ENCODE measurements around the gene RIN3. TPM values are rescaled to one million over a fixed set of nuclear protein-coding genes. Genes with fewer than 3 reads are reported as not detected.
A peak's percentile ranks its signal among the peaks of the same experiment; 100 is the strongest.

RIN3 gene
- total and polyA plus RNA-seq, 7 donors: 6.0 to 31.8 (median 15.3) TPM

- intact Hi-C loops (cut with DNase I): no loop called here
- 87 to 93% methylated on average over 6 of the region's 6 CpGs for WGBS, 2 donors
- TF ChIP-seq POLR2AphosphoS5 (IDR thresholded peaks at IDR 0.05): no peak
- TF ChIP-seq CTCF (IDR thresholded peaks at IDR 0.05): no peak
- no peak for TF ChIP-seq POLR2A (IDR thresholded peaks at IDR 0.05)
- TF ChIP-seq EP300 (IDR thresholded peaks at IDR 0.05): no peak
- Histone ChIP-seq H3K4me3 (no peak overlapping the region), H3K27ac (peak overlapping the region in 3 of 4 donors; percentile 77 to 88 (median 85)), H3K9me3 (no peaks in the 10 kb centered on the region), H3K4me1 (peaks cover 0 to 49% (median 36%) of the 10 kb centered on the region in 4 donors), H3K27me3 (no peaks in the 10 kb centered on the region), H3K36me3 (peaks cover 0 to 24% (median 5%) of the 10 kb centered on the region in 4 donors)
- DNase-seq: peak; percentile 58
Measured at GRCh38 chr14:92584816-92585215, 71.2 kb downstream of the RIN3 start.

- Histone ChIP-seq H3K27ac (peak overlapping the region; percentile 50 to 88 (median 81)), H3K4me3 (no peak overlapping the region), H3K4me1 (peaks cover 0 to 62% (median 45%) of the 10 kb centered on the region in 4 donors), H3K36me3 (peaks cover 0 to 11% (median 4%) of the 10 kb centered on the region in 4 donors), H3K27me3 (no peaks in the 10 kb centered on the region), H3K9me3 (no peaks in the 10 kb centered on the region)
- intact Hi-C loops (cut with DNase I): no loop called here
- WGBS, 2 donors: 34 to 62% methylated on average over 9 of the region's 9 CpGs
- TF ChIP-seq EP300 (IDR thresholded peaks at IDR 0.05) (peak in 1 of 4 donors; percentile 69), CTCF (IDR thresholded peaks at IDR 0.05) (no peak), POLR2A (IDR thresholded peaks at IDR 0.05) (no peak), POLR2AphosphoS5 (IDR thresholded peaks at IDR 0.05) (peak in 3 of 4 donors; percentile 37 to 66 (median 49))
- DNase-seq: peak; percentile 71
Measured at GRCh38 chr14:92585981-92586937, 72.7 kb downstream of the RIN3 start.

- peak overlapping the region; percentile 50 to 88 (median 81) for H3K27ac ChIP-seq
- 67 to 89% methylated on average over 7 of the region's 7 CpGs for WGBS, 2 donors
- intact Hi-C loops (cut with DNase I): no loop called here
- H3K9me3 ChIP-seq: no peaks in the 10 kb centered on the region
- TF ChIP-seq EP300 (IDR thresholded peaks at IDR 0.05): no peak
- TF ChIP-seq POLR2AphosphoS5 (IDR thresholded peaks at IDR 0.05): no peak
- TF ChIP-seq POLR2A (IDR thresholded peaks at IDR 0.05): no peak
- no peak for TF ChIP-seq CTCF (IDR thresholded peaks at IDR 0.05)
- no peak overlapping the region for H3K4me3 ChIP-seq
- H3K27me3 ChIP-seq: no peaks in the 10 kb centered on the region
- H3K4me1 ChIP-seq: peaks cover 0 to 62% (median 45%) of the 10 kb centered on the region in 4 donors
- H3K36me3 ChIP-seq: peaks cover 0 to 11% (median 4%) of the 10 kb centered on the region in 4 donors
- DNase-seq: peak; percentile 39
Measured at GRCh38 chr14:92586963-92587699, 73.5 kb downstream of the RIN3 start.

- Histone ChIP-seq H3K4me1 (peaks cover 0 to 62% (median 45%) of the 10 kb centered on the region in 4 donors), H3K27ac (peak overlapping the region; percentile 50 to 88 (median 81)), H3K36me3 (peaks cover 0 to 5% (median 3%) of the 10 kb centered on the region in 4 donors), H3K4me3 (no peak overlapping the region), H3K27me3 (no peaks in the 10 kb centered on the region), H3K9me3 (no peaks in the 10 kb centered on the region)
- intact Hi-C loops (cut with DNase I): no loop called here
- 85 to 95% methylated on average over 2 of the region's 2 CpGs for WGBS, 2 donors
- no peak for TF ChIP-seq CTCF (IDR thresholded peaks at IDR 0.05)
- no peak for TF ChIP-seq EP300 (IDR thresholded peaks at IDR 0.05)
- no peak for TF ChIP-seq POLR2AphosphoS5 (IDR thresholded peaks at IDR 0.05)
- TF ChIP-seq POLR2A (IDR thresholded peaks at IDR 0.05): no peak
- DNase-seq: peak; percentile 50
Measured at GRCh38 chr14:92587700-92588085, 74.1 kb downstream of the RIN3 start.
